ENCODE results near the gene PTP4A2. TPM values are rescaled to one million over a fixed set of nuclear protein-coding genes. Genes with fewer than 3 reads are reported as not detected.
A peak's percentile ranks its signal among the peaks of the same experiment; 100 is the strongest.

PTP4A2 gene
- total RNA-seq, 3 donors from 2014 or later, result 225 to 271 (median 252) TPM

GRCh38 chr1:31886866-31887265 lies 51.3 kb downstream of the PTP4A2 start:
- H3K36me3 ChIP-seq, result no peaks in the 10 kb centered on the region
- TF ChIP-seq CTCF (IDR thresholded peaks at IDR 0.05), result no peak
- TF ChIP-seq POLR2A (IDR thresholded peaks at IDR 0.05), result no peak
- TF ChIP-seq POLR2AphosphoS5 (IDR thresholded peaks at IDR 0.05), result no peak

GRCh38 chr1:31885851-31886250 lies 52.3 kb downstream of the PTP4A2 start:
- TF ChIP-seq POLR2A (IDR thresholded peaks at IDR 0.05) (no peak), CTCF (IDR thresholded peaks at IDR 0.05) (no peak), POLR2AphosphoS5 (IDR thresholded peaks at IDR 0.05) (no peak)
- Histone ChIP-seq H3K36me3 (no peaks in the 10 kb centered on the region), H3K4me1 (no peaks in the 10 kb centered on the region), H3K9me3 (no peaks in the 10 kb centered on the region), H3K27ac (no peak overlapping the region), H3K4me3 (no peak overlapping the region), H3K27me3 (no peaks in the 10 kb centered on the region)
- intact Hi-C loops (cut with DNase I; ENCODE audit: low total_unique reads), result no loop called here
- DNase-seq (ENCODE audit: low spot score in 2 of 2), result no peak

More at GRCh38 chr1:31886866-31887265, 51.3 kb downstream of the PTP4A2 start:
- intact Hi-C loops (cut with DNase I; ENCODE audit: low total_unique reads), result no loop called here
- no peaks in the 10 kb centered on the region for H3K27me3 ChIP-seq
- no peaks in the 10 kb centered on the region for H3K9me3 ChIP-seq
- no peaks in the 10 kb centered on the region for H3K4me1 ChIP-seq
- DNase-seq (ENCODE audit: low spot score in 2 of 2), result no peak
- H3K27ac ChIP-seq, result no peak overlapping the region
- H3K4me3 ChIP-seq, result no peak overlapping the region

- Histone ChIP-seq H3K36me3 (no peaks in the 10 kb centered on the region), H3K4me3 (no peak overlapping the region), H3K27ac (no peak overlapping the region), H3K27me3 (no peaks in the 10 kb centered on the region), H3K9me3 (no peaks in the 10 kb centered on the region), H3K4me1 (no peaks in the 10 kb centered on the region)
- intact Hi-C loops (cut with DNase I; ENCODE audit: low total_unique reads), result no loop called here
- TF ChIP-seq CTCF (IDR thresholded peaks at IDR 0.05) (no peak), POLR2AphosphoS5 (IDR thresholded peaks at IDR 0.05) (no peak), POLR2A (IDR thresholded peaks at IDR 0.05) (no peak)
- no peak for DNase-seq (ENCODE audit: low spot score in 2 of 2)
These were observed 54.7 kb downstream of the PTP4A2 start for GRCh38 chr1:31883357-31883942.

- no peaks in the 10 kb centered on the region for H3K9me3 ChIP-seq
- no peaks in the 10 kb centered on the region for H3K4me1 ChIP-seq
- DNase-seq (ENCODE audit: low spot score in 2 of 2), result no peak
- TF ChIP-seq POLR2A (IDR thresholded peaks at IDR 0.05) (no peak), CTCF (IDR thresholded peaks at IDR 0.05) (no peak)
- H3K4me3 ChIP-seq, result no peak overlapping the region
- peak overlapping the region in 1 of 2 donors; percentile 35 for H3K27ac ChIP-seq
- no peaks in the 10 kb centered on the region for H3K27me3 ChIP-seq
- H3K36me3 ChIP-seq, result no peaks in the 10 kb centered on the region
- intact Hi-C loops (cut with DNase I; ENCODE audit: low total_unique reads), result no loop called here
These were observed 56.5 kb downstream of the PTP4A2 start for GRCh38 chr1:31881688-31882000.

GRCh38 chr1:31880957-31881687 lies 57.0 kb downstream of the PTP4A2 start:
- TF ChIP-seq POLR2AphosphoS5 (IDR thresholded peaks at IDR 0.05), result no peak
- TF ChIP-seq CTCF (IDR thresholded peaks at IDR 0.05), result no peak
- no peak for TF ChIP-seq POLR2A (IDR thresholded peaks at IDR 0.05)
- Histone ChIP-seq H3K9me3 (no peaks in the 10 kb centered on the region), H3K27ac (peak overlapping the region in 1 of 2 donors; percentile 35), H3K36me3 (no peaks in the 10 kb centered on the region), H3K4me3 (no peak overlapping the region), H3K27me3 (no peaks in the 10 kb centered on the region), H3K4me1 (no peaks in the 10 kb centered on the region)
- DNase-seq (ENCODE audit: low spot score in 2 of 2), result no peak
- intact Hi-C loops (cut with DNase I; ENCODE audit: low total_unique reads), result no loop called here

Data from breast epithelium (tissue), 4 donors.